Sigmoid colon (tissue), 4 donors: ENCODE measurements around the gene ALDH1L1.

Experiments used
- CTCF ChIP-seq, 4 experiments: fragments of 450-650 bp in 3 of 4; fragments of 200-600 bp in 1 of 4; IDR thresholded peaks; one replicate each; pipeline ENCODE4 v1.5.1; 2016 to 2019; ENCODE audit warnings: antibody characterized with exemption in 4 of 4, mild to moderate bottlenecking in 3 of 4, moderate library complexity in 2 of 4
- EP300 ChIP-seq, 4 donors: sonication (generic); formaldehyde crosslinking; IDR thresholded peaks; one replicate each; pipeline ENCODE4 v1.6.1; 2017; ENCODE audit warnings: antibody characterized with exemption in 4 of 4
- POLR2A ChIP-seq, 2 donors: fragments of 450-650 bp; IDR thresholded peaks; one replicate each; pipeline ENCODE4 v1.6.1; 2016; ENCODE audit warnings: antibody characterized with exemption in 2 of 2, mild to moderate bottlenecking in 2 of 2, moderate library complexity in 2 of 2

GRCh38 chr3:126125341-126125740, 55.0 kb downstream of the ALDH1L1 start:
- TF ChIP-seq CTCF (IDR thresholded peaks at IDR 0.05) (no peak), EP300 (IDR thresholded peaks at IDR 0.05) (no peak), POLR2A (IDR thresholded peaks at IDR 0.05) (no peak)
